ENCODE results near the gene TMED1. TPM values are rescaled to one million over a fixed set of nuclear protein-coding genes. Genes with fewer than 3 reads are reported as not detected.

The TMED1 gene
- total and polyA plus RNA-seq, 8 donors, result 0.58 to 45.2 (median 20.9) TPM

DNA sequence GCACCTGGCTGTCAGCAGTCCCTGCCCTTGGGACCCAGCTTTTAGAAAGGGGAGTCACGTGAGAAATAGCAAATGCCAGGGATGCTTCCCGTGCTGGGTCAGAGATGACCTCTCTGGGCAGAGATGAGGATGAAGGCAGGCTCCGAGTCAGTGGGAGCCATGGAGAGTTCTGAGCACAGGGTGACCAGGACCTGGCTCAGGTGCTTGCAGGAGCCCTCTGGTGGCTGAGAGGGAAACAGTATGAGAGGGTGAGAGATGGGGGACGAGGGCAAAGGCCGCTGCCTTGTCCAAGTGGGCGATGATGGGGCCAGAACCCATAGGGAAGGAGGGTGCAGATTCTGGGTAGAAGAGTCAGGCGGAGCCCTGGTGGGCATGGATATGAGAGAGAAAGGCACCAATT lies 15.8 kb downstream of the TMED1 start:
- Histone ChIP-seq H3K9me3 (no peaks in the 10 kb centered on the region), H3K4me3 (no peak overlapping the region), H3K27me3 (no peaks in the 10 kb centered on the region), H3K27ac (no peak overlapping the region), H3K36me3 (peaks cover 72 to 100% (median 100%) of the 10 kb centered on the region in 4 donors), H3K4me1 (peaks cover 0 to 20% (median 7%) of the 10 kb centered on the region in 4 donors)
- intact Hi-C loops (cut with DNase I; ENCODE audit: low total_unique reads), result no loop called here
- 89 to 93% (median 90%) methylated on average over 6 to 7 of the region's 7 CpGs for WGBS, 5 donors
- TF ChIP-seq, protein P1, sequence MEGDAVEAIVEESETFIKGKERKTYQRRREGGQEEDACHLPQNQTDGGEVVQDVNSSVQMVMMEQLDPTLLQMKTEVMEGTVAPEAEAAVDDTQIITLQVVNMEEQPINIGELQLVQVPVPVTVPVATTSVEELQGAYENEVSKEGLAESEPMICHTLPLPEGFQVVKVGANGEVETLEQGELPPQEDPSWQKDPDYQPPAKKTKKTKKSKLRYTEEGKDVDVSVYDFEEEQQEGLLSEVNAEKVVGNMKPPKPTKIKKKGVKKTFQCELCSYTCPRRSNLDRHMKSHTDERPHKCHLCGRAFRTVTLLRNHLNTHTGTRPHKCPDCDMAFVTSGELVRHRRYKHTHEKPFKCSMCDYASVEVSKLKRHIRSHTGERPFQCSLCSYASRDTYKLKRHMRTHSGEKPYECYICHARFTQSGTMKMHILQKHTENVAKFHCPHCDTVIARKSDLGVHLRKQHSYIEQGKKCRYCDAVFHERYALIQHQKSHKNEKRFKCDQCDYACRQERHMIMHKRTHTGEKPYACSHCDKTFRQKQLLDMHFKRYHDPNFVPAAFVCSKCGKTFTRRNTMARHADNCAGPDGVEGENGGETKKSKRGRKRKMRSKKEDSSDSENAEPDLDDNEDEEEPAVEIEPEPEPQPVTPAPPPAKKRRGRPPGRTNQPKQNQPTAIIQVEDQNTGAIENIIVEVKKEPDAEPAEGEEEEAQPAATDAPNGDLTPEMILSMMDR (IDR thresholded peaks at IDR 0.05), result peak in 1 of 7 experiments; percentile 6
- TF ChIP-seq POLR2AphosphoS5 (IDR thresholded peaks at IDR 0.05), result no peak
- no peak for DNase-seq

DNA sequence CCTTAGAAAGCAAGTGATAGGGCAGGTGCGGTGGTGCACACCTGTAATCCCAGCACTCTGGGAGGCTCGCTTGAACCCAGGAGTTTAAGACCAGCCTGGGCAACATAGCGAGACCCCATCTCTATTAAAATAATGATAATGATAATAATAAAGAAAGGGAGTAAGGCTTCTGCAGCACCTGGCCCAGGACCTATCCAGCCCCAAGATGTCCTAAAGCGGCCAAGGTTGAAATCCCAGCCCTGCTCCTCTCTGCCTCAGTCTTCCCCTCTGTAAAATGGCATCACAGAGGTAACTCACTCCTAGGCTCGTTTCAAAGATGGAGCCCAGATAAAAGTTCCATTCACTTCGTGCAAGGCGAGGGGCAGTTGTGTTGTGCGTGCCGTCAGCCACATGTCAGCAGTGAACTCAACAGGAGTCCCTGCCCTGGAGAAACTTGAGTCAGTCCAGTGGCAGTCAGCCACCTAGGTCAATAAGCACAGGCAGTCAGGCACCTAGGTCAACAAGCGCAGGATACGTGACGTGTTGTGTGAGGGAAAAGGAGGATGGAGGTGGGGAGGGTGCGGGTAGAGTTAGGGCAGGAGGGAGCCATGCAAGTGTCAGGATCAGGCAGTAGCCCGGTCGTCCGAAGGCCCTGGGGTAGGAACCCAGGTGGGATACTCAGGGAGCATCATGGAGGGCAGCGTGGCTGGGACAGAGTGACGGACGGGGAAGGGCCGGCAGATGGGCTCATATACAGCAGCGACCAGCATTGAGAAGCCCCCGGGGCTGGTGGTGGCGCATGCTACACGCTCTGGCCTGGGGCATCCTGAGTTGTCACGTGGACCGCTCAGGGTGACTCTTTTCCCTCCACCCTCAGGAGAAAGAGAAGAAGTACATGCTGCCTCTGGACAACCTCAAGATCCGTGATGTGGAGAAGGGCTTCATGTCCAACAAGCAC lies 16.6 kb downstream of the TMED1 start:
- Histone ChIP-seq H3K36me3 (peaks cover 72 to 100% (median 100%) of the 10 kb centered on the region in 4 donors), H3K4me3 (no peak overlapping the region), H3K27me3 (no peaks in the 10 kb centered on the region), H3K27ac (peak overlapping the region in 3 of 5 donors; percentile 74 to 86 (median 83)), H3K4me1 (peaks cover 0 to 26% (median 7%) of the 10 kb centered on the region in 4 donors), H3K9me3 (no peaks in the 10 kb centered on the region)
- no peak for TF ChIP-seq POLR2AphosphoS5 (IDR thresholded peaks at IDR 0.05)
- no peak for TF ChIP-seq POLR2A (IDR thresholded peaks at IDR 0.05)
- TF ChIP-seq, protein P1 (IDR thresholded peaks at IDR 0.05), result no peak
- TF ChIP-seq EP300 (IDR thresholded peaks at IDR 0.05), result no peak
- 89 to 95% (median 91%) methylated on average over 27 of the region's 27 CpGs for WGBS, 5 donors
- DNase-seq, result peak in 1 of 2 donors; percentile 50
- intact Hi-C loops (cut with DNase I; ENCODE audit: low total_unique reads), result no loop called here

DNA sequence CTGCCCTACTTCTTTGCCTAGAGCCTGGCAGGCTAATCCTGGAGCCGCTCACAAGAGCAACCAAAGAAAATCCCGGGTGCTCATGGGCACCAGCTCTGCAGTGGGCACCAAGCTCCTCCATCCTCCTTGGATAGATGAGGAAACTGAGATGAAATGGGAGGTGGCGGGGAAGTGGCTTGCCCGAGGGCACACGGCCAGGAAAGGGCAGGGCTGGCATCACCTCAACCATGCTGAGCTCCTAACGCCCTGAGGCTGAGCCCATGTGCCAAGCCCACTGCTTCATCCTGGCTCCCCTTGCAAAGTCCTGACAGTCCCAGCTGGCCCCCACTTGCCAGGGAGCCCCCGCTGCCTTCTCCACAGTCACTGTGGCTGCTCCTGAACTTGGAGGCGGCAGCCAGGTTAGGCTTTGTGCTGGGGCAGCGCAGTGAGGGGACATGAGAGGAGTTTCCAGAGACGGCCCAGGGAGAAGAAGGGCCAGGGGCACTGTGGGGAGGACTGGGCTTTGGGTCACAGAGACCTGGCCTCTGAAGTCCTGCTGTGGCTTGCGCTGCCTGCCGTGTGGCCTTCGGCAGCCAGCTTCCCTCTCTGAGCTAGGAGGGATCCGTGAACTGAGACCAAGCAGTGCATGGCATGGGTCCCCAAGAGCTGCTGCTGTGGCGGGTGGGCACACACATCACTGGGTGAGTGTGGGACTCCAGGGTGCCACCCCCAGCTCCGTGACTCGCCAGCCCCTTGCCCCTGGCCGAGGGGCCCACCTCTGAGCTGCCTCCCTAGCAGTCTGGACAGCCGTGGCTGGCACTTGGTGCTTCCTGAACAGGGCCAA lies 17.5 kb downstream of the TMED1 start:
- Histone ChIP-seq H3K27ac (peak overlapping the region; percentile 53 to 86 (median 74)), H3K36me3 (peaks cover 66 to 100% (median 100%) of the 10 kb centered on the region in 4 donors), H3K9me3 (no peaks in the 10 kb centered on the region), H3K4me3 (no peak overlapping the region), H3K27me3 (no peaks in the 10 kb centered on the region), H3K4me1 (peaks cover 0 to 34% (median 7%) of the 10 kb centered on the region in 4 donors)
- intact Hi-C loops (cut with DNase I; ENCODE audit: low total_unique reads), result no loop called here
- 86 to 93% (median 89%) methylated on average over 13 to 19 of the region's 19 CpGs for WGBS, 5 donors
- no peak for DNase-seq
- TF ChIP-seq POLR2AphosphoS5 (IDR thresholded peaks at IDR 0.05) (no peak), POLR2A (IDR thresholded peaks at IDR 0.05) (no peak), EP300 (IDR thresholded peaks at IDR 0.05) (no peak)
- TF ChIP-seq, protein P1 (IDR thresholded peaks at IDR 0.05), result no peak

Data from stomach (tissue), 9 donors.